HG03066 (cell line): ENCODE data around the gene STAT5A.

Experiments
- ATAC-seq: cut with Tn5 transposase; IDR thresholded peaks from one replicate; pipeline ENCODE4 v1.9.1; 2021; ENCODE audit warnings: low read depth; ENCODE audit not compliant: unreplicated experiment

STAT5A gene

DNA sequence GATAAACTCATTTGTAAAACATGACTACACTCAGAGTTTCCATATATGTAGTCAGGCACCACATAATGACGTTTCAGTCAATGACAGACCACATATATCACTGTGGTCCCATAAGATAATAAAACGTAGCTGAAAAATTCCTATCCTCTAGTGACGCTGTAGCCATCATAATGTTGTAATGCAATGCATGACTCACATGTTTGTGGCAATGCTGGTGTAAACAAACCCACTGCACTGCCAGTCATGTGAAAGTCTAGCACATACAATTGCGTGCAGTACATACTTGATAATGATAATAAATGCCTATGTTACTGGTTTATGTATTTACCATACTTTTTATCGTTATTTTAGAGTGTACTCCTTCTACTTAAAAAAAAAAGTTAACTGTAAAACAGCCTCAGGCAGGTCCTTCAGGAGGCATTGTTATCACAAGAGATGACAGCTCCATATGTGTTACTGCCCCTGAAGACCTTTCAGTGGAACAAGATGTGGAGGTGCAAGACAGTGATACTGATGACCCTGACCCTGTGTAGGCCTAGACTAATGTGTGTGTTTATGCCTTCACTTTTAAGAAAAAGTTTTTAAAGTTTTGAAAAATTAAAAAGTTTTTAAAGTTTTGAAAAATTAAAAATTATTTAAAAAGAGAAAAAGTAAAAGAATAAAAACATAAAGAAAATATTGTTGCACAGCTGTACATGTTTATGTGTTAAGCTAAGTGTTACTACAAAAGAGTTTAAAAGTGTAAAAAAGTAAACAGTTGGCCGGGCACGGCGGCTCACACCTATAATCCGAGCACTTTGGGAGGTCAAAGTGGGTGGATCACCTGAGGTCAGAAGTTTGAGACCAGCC, 21.2 kb upstream of the STAT5A start:
- ATAC-seq: no peak

DNA sequence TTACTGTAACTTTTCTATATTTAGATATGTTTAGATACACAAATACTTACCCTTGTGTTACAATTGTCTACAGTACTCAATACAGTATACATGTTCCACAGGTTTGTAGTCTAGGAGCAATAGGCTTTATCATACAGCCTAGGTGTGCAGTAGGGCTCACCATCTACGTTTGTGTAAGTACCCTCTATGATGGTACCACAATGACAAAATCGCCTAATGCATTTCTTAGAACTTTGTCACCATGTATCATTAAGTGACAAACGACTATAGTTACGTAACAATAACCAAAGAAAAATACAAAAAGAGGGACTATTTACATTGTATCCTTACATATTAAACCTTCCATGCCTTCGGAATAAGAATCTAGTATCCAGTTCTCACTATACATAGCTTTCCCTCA, 20.1 kb upstream of the STAT5A start:
- ATAC-seq: no peak

DNA sequence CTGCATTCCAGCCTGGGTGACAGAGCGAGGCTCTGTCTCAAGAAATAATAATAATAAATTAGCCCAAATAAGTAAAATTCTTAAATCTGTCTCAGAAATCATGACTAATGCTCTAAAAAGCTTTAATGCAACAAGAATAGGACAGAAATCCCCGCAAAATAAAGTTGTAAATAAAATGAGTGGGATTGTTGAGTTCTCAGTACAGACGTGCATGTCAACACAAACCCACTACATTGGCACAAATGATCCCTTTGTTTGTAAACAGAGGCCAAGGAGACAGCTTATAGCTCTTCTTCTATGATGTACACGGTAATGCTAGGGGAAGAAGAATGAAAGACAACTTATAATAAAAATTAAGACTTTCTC, 18.1 kb upstream of the STAT5A start:
- ATAC-seq: no peak

DNA sequence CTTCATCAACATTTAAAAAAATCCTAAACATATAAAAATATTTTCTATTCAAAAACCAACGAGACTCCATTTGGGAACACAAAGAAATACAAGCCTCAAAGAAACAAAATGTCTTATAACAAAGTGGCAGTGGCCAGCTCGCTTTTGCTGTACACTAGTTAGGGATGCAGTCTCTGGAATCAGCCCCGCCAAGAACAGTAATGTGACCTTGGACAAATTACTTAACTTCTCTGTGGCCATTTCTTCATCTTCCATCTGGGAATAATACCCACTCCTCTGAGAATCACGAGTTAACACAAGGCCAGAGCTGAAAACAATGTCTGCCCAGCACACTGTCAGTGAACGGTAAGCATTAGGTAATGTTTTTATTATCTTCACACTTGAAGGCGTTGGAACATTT, 17.7 kb upstream of the STAT5A start:
- no peak for ATAC-seq

GRCh38 chr17:42271006-42271778, 17.1 kb upstream of the STAT5A start:
- ATAC-seq: no peak

GRCh38 chr17:42271779-42272035, 16.6 kb upstream of the STAT5A start:
- no peak for ATAC-seq

DNA sequence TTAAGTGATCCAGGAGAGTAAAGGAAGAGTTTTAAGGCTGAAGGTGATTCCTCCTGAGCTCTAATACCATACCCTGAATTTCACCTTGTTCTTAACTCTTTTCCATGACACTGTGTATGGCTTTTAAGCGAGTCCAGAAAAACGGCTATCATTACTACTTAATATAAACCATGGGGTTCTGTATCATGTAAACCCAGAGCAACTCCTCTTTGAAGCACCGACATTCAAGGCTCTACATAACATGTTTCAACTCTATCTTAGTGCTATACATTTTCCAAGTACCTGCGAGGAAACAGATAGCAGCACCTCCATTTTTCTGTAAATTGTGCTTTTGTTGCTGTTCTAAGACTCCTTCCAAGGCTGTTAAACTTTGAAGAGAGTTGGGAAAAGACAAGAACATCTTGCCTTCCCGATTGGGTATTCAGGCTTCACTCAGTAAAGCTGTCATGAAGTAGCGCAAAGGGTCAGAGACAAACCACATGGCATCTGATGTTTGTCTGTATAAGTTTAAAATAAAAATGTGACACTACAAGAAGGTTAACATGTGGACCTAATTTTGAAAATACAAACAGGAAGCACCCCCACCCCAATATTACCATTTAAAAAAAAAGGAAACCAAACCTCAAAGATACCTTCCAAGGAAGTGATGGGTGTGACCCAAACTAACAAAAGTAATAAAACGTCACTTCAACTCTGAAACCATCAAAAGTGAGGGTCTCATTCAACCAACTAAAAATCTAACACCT, 16.0 kb upstream of the STAT5A start:
- ATAC-seq: no peak

GRCh38 chr17:42273474-42274252, 14.6 kb upstream of the STAT5A start:
- ATAC-seq: no peak

- no peak for ATAC-seq
Measured at GRCh38 chr17:42274253-42274542, 14.1 kb upstream of the STAT5A start.

DNA sequence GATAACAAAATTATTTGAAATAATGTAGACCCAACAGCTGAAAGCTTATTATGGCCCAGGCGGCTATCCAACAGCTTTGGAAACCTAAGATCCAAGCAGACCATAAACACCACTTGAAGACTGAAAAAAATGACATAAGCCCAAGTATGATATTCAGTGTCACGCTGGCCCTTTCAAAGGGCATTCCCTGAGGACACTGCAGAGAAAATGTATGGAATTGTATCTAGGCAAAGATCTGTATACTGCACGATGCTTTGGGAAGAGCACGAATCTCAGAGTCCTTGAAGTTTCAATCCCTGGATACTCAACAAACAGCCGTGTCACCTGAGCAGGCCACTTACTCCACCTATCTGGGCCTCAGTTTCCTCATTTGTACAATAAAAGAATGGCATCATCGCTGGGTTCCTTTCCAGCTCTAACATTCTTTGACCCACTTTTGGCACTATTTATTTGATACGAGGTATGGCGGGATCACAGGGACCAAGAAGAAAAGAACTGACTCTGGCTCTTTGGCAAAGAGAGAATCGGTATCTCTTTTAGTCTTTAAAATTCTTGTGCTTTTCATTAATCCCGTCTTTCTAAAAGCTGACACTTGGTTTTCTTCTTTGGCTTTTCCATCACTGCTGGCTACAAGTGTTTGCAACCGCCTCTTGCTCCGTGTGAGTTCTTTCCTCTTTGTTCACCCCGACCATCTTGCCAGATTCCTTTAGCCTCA, 13.3 kb upstream of the STAT5A start:
- no peak for ATAC-seq

DNA sequence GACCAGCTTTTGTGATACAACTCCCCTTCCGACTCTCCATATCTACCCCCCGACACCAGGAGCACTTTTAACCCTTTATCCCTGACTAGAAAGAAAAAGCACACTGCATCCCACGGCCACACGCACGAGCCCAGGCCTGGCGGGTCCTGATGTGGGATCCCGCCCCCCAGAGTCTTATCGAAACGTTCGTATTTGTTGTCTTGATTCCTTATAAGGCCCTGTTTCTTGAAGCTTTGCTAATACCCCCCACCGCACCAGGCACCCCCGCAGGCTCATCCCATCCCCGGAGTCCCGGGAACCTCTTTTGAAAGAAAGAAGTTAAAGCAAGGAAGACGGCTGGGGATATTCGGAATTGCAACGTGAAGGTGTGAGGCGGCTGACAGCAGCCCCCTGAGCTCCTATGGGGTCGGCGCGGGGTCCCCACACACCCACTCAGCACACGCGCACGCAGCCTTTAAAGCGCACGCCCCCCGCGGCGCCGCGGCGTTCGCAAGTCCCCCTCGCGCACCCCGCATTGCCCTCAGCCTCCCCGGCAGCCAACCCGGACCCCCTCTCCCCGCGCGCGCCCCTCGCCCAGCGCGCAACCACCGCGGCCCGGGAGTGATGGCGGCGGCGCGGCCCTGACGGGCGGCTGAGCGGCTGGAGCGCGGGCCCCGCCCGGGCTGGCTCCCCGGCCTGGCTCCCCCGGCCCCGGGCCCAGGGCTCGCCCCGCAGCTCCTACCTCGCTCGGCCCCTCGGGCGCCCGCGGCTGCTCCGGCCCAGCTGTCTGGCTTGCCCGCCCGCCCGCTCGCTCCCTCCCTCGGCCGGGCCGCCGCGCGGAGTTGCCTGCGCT, 12.6 kb upstream of the STAT5A start:
- ATAC-seq: no peak

DNA sequence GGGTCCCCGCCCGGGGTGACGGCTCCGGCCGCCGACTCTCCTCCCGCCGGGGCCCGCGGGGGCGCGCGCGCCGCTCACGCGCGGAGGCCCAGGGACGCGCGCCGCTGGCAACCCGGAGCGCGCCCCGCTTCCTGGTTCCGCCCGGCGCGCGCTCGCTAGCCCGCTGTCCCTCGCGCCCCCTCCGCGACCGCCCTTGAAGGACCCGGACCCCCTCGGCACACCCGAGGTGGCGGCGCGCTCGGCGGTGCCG, 12.0 kb upstream of the STAT5A start, which contains the start of gene STAT5B:
Gene STAT5B, minus strand, starts transcription at position 33 of the 250 bp plus-strand sequence. CDS start 44,264 bp downstream, outside the sequence.
- no peak for ATAC-seq

- ATAC-seq: no peak
Measured at GRCh38 chr17:42276609-42277341, 11.5 kb upstream of the STAT5A start.

- ATAC-seq: no peak
Measured at GRCh38 chr17:42277342-42277712, 11.0 kb upstream of the STAT5A start.

DNA sequence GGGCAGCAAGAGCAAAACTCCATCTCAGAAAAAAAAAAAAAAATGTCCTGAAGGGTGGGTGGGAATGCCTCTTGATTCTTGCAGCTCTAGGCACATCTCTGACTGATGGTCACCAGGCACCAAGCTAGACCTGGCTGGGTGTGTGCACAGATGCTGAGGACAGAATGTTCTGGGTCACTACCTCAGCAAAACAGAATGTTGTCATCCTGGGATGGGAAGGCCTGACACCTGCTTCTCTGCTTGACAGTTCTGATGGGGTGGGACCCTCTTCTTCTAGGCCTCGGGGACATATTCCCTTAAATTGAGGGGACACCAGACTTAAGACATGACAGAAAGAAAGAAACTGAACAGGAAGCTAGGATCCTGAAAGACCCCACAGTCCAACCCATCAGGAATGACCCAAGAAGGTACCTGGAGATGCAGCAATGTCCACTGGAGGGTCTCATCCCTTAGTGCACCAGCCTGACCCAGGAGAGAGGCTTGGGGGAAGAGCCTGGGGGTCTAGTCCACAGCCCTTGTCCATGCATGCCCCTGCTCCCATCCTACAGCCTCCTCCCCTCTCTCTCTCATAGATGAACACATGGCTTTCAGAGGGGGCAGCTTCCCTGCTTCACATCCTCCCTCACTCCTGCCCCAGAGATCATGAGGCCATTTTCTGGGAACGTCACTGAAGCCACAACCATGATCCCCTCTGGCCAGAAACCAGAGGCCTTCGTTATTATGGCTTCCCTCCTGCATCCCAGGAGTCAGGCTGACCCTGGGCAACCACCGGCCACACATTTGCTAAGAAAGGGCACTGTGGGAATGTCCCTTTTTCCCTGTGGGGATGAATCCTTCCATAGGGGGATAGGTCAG, 8.3 kb upstream of the STAT5A start:
- ATAC-seq: no peak

- ATAC-seq: no peak
Measured at GRCh38 chr17:42281571-42282096, 6.7 kb upstream of the STAT5A start.

GRCh38 chr17:42282478-42283080, 5.7 kb upstream of the STAT5A start:
- ATAC-seq: no peak
